ENCODE results near the gene ACTR5.

Gene ACTR5

GRCh38 chr20:38748097-38748860 lies at the start of gene ACTR5:
Gene ACTR5 (plus strand): TSS chr20:38748460. CDS start chr20:38748479, 19 bp downstream.
- peak; percentile 98 for DNase-seq (ENCODE audit: low spot score)

GRCh38 chr20:38698541-38698940 lies 49.7 kb upstream of the ACTR5 start:
- no peak for DNase-seq (ENCODE audit: low spot score)

GRCh38 chr20:38700141-38700540 lies 48.1 kb upstream of the ACTR5 start:
- DNase-seq (ENCODE audit: low spot score): no peak

- no peak for DNase-seq (ENCODE audit: low spot score)
Observed at GRCh38 chr20:38700926-38701325, 47.3 kb upstream of the ACTR5 start.

- no peak for DNase-seq (ENCODE audit: low spot score)
Observed at GRCh38 chr20:38703526-38703925, 44.7 kb upstream of the ACTR5 start.

GRCh38 chr20:38704136-38704535 lies 44.1 kb upstream of the ACTR5 start:
- DNase-seq (ENCODE audit: low spot score): no peak

- no peak for DNase-seq (ENCODE audit: low spot score)
Observed at GRCh38 chr20:38706509-38706908, 41.8 kb upstream of the ACTR5 start.

GRCh38 chr20:38714308-38714707 lies 34.0 kb upstream of the ACTR5 start:
- no peak for DNase-seq (ENCODE audit: low spot score)

GRCh38 chr20:38715646-38716045 lies 32.6 kb upstream of the ACTR5 start:
- DNase-seq (ENCODE audit: low spot score): no peak

GRCh38 chr20:38722683-38723016 lies 25.6 kb upstream of the ACTR5 start:
- no peak for DNase-seq (ENCODE audit: low spot score)

- DNase-seq (ENCODE audit: low spot score): peak; percentile 61
Observed at GRCh38 chr20:38723017-38723847, 25.0 kb upstream of the ACTR5 start.

GRCh38 chr20:38723848-38724625 lies 24.2 kb upstream of the ACTR5 start, which contains the start of gene SLC32A1:
Gene SLC32A1 (plus strand): TSS chr20:38724486. CDS start chr20:38724725, 239 bp downstream.
- peak; percentile 70 for DNase-seq (ENCODE audit: low spot score)

GRCh38 chr20:38724626-38725147 lies 23.6 kb upstream of the ACTR5 start:
- DNase-seq (ENCODE audit: low spot score): no peak

GRCh38 chr20:38725148-38725901 lies 22.9 kb upstream of the ACTR5 start:
- no peak for DNase-seq (ENCODE audit: low spot score)

- peak; percentile 81 for DNase-seq (ENCODE audit: low spot score)
Observed at GRCh38 chr20:38725931-38726803, 22.1 kb upstream of the ACTR5 start.

- peak; percentile 64 for DNase-seq (ENCODE audit: low spot score)
Observed at GRCh38 chr20:38726804-38727606, 21.3 kb upstream of the ACTR5 start.

GRCh38 chr20:38727607-38728190 lies 20.6 kb upstream of the ACTR5 start:
- DNase-seq (ENCODE audit: low spot score): no peak

GRCh38 chr20:38728191-38728781 lies 20.0 kb upstream of the ACTR5 start:
- DNase-seq (ENCODE audit: low spot score): no peak

Measured in D341Med (cell line).